MCF 10A (cell line): Measurements from ENCODE around the gene SFPQ. TPM values are rescaled to one million over a fixed set of nuclear protein-coding genes. Genes with fewer than 3 reads are reported as not detected.

Experiments used
- BruUV-seq: library from RNA; stranded (reverse); fragments of 400-500 nt; replicated peaks from 2 replicates; lab custom pipeline; 2021; lab: Mats Ljungman, UMichigan
- CTCF ChIA-PET: fragments of 300-600 bp; sonication (Branson Sonifier 250); formaldehyde crosslinking; extraction: SDS; loops from one replicate; lab custom pipeline; 2021; ENCODE audit warnings: antibody characterized with exemption, inconsistent platforms; lab: Yijun Ruan, JAX
- POLR2A ChIA-PET: fragments of 300-600, 350-650 bp; sonication (Branson Sonifier 250); formaldehyde crosslinking; extraction: SDS; loops from one replicate; lab custom pipeline; 2020; ENCODE audit warnings: antibody characterized with exemption, inconsistent platforms; lab: Yijun Ruan, JAX
- DNase-seq: peaks from one replicate; pipeline ENCODE4 v3.0.0-alpha.2; 2018; ENCODE audit not compliant: unreplicated experiment
- H3K27ac Mint-ChIP-seq: one replicate; pipeline ENCODE4 v1.8.0; 2022; ENCODE audit warnings: mild to moderate bottlenecking, low read depth, mixed read lengths; ENCODE audit not compliant: unreplicated experiment
- H3K27me3 Mint-ChIP-seq: one replicate; pipeline ENCODE4 v1.8.0; 2022; ENCODE audit warnings: mixed read lengths; ENCODE audit not compliant: insufficient read depth, unreplicated experiment
- H3K36me3 Mint-ChIP-seq: one replicate; pipeline ENCODE4 v1.8.0; 2022; ENCODE audit warnings: mild to moderate bottlenecking, moderate library complexity, mixed read lengths; ENCODE audit not compliant: insufficient read depth, unreplicated experiment
- H3K4me1 Mint-ChIP-seq: one replicate; pipeline ENCODE4 v1.8.0; 2022; ENCODE audit warnings: mixed read lengths; ENCODE audit not compliant: insufficient read depth, unreplicated experiment
- H3K4me3 Mint-ChIP-seq: one replicate; pipeline ENCODE4 v1.8.0; 2022; ENCODE audit warnings: mild to moderate bottlenecking, moderate library complexity, mixed read lengths; ENCODE audit not compliant: unreplicated experiment
- H3K9me3 Mint-ChIP-seq: one replicate; pipeline ENCODE4 v1.8.0; 2022; ENCODE audit warnings: mixed read lengths; ENCODE audit not compliant: unreplicated experiment
- CTCF ChIP-seq: fragments of 200-600 bp; IDR thresholded peaks from one replicate; pipeline ENCODE4 v1.8.0; 2022; ENCODE audit warnings: antibody characterized with exemption, mild to moderate bottlenecking; ENCODE audit not compliant: unreplicated experiment
- intact Hi-C: fragments of 100-400 bp; cut with micrococcal nuclease; formaldehyde crosslinking; loops from 2 replicates; pipeline ENCODE4 v1.14.1; 2022
- total RNA-seq: library from RNA; stranded (reverse); gene quantifications from 2 replicates; pipeline ENCODE4 v1.2.3, GENCODE V29; 2022

SFPQ gene
- total RNA-seq, 1 experiment from 2014 or later, result 314 TPM

- Mint-ChIP-seq H3K4me1 (no peaks in the 10 kb centered on the region), H3K9me3 (no peaks in the 10 kb centered on the region), H3K36me3 (peaks cover 58% of the 10 kb centered on the region), H3K27me3 (no peaks in the 10 kb centered on the region), H3K27ac (no peak overlapping the region), H3K4me3 (no peak overlapping the region)
- no TSS peak for BruUV-seq
- TF ChIP-seq CTCF, result no peak
- CTCF ChIA-PET, result interaction anchor here (0.6 kb wide), 1 partner anchor 16 kb away, joined by 3 read pairs; no protein-coding TSS in a partner anchor
- intact Hi-C loops, result loop anchor here (5.0 kb wide), 1 partner anchor 142 kb away; the partner anchor contains the start of gene ZMYM6
- no peak for DNase-seq
- POLR2A ChIA-PET, result interaction anchor here (1.4 kb wide), 1 partner anchor 143 kb away, joined by 3 read pairs; no protein-coding TSS in a partner anchor
Observed at GRCh38 chr1:35173909-35174540, 18.9 kb downstream of the SFPQ start.

DNA sequence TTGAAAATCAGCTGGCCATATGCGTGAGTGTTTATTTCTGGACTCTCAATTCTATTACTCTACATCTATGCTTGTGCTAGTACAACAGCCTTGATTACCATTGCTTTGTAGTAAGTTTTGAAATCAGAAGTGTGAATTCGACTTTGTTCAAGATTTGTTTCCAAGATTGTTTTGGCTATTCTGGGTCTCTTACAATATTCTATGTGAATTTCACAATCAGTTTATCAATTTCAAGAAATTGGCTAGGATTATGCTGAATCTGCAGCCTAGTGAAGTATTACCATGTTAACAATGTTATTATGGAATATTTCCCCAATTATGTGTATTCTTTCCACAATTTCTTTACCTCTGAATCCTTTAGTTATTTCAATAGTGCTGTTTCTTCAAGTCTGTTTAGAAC is 19.5 kb downstream of the SFPQ start:
- Mint-ChIP-seq H3K4me1 (no peaks in the 10 kb centered on the region), H3K9me3 (no peaks in the 10 kb centered on the region), H3K4me3 (no peak overlapping the region), H3K36me3 (peaks cover 52% of the 10 kb centered on the region), H3K27ac (no peak overlapping the region), H3K27me3 (no peaks in the 10 kb centered on the region)
- TF ChIP-seq CTCF, result no peak
- no TSS peak for BruUV-seq
- ChIA-PET CTCF (interaction anchor here (0.6 kb wide), 1 partner anchor 29 kb away, joined by 3 read pairs; no protein-coding TSS in a partner anchor), POLR2A (interaction anchor here (1.4 kb wide), 1 partner anchor 142 kb away, joined by 3 read pairs; no protein-coding TSS in a partner anchor)
- no peak for DNase-seq
- intact Hi-C loops, result loop anchor here (5.0 kb wide), 1 partner anchor 141 kb away; the partner anchor contains the start of gene ZMYM6

GRCh38 chr1:35172022-35172421 is 20.9 kb downstream of the SFPQ start:
- no peak overlapping the region for H3K27ac Mint-ChIP-seq
- no peak for TF ChIP-seq CTCF
- H3K36me3 Mint-ChIP-seq, result peaks cover 38% of the 10 kb centered on the region
- no peak for DNase-seq
- POLR2A ChIA-PET, result interaction anchor here (0.8 to 2.7 kb wide), 8 partner anchors 8 to 21 kb away, joined by 3 to 7 read pairs (median 4); partner anchors contain the start of gene SFPQ
- no peaks in the 10 kb centered on the region for H3K9me3 Mint-ChIP-seq
- intact Hi-C loops, result loop anchor here (5.0 kb wide), 1 partner anchor 140 kb away; the partner anchor contains the start of gene ZMYM6
- no peaks in the 10 kb centered on the region for H3K27me3 Mint-ChIP-seq
- no peaks in the 10 kb centered on the region for H3K4me1 Mint-ChIP-seq
- H3K4me3 Mint-ChIP-seq, result no peak overlapping the region
- CTCF ChIA-PET, result interaction anchor here (0.7 kb wide), 1 partner anchor 902 kb away, joined by 3 read pairs; no protein-coding TSS in a partner anchor
- BruUV-seq, result no TSS peak

- H3K36me3 Mint-ChIP-seq, result peaks cover 33% of the 10 kb centered on the region
- ChIA-PET CTCF (no interaction called here), POLR2A (interaction anchor here (0.8 to 2.7 kb wide), 7 partner anchors 8 to 22 kb away, joined by 3 to 7 read pairs (median 4); partner anchors contain the start of gene SFPQ)
- intact Hi-C loops, result loop anchor here (5.0 kb wide), 1 partner anchor 139 kb away; the partner anchor contains the start of gene ZMYM6
- no TSS peak for BruUV-seq
- no peaks in the 10 kb centered on the region for H3K9me3 Mint-ChIP-seq
- no peak for TF ChIP-seq CTCF
- H3K4me1 Mint-ChIP-seq, result no peaks in the 10 kb centered on the region
- H3K27ac Mint-ChIP-seq, result no peak overlapping the region
- no peak for DNase-seq
- H3K4me3 Mint-ChIP-seq, result no peak overlapping the region
- no peaks in the 10 kb centered on the region for H3K27me3 Mint-ChIP-seq
Observed at GRCh38 chr1:35171579-35171978, 21.4 kb downstream of the SFPQ start.
